Tongue (tissue), 2 donors: Measurements from ENCODE around the gene ZMIZ1. TPM values are rescaled to one million over a fixed set of nuclear protein-coding genes. Genes with fewer than 3 reads are reported as not detected.

Experiments used
- DNase-seq: peaks from one replicate; pipeline ENCODE4 v3.0.0-alpha.2; 2015
- total RNA-seq: library from RNA; depleted of rRNA; stranded (reverse); fragments of >200 nt; gene quantifications from one replicate; pipeline ENCODE4 v1.2.3, GENCODE V29; 2014

ZMIZ1 gene
- total RNA-seq, 1 donor from 2014 or later, result 31.6 TPM

DNA sequence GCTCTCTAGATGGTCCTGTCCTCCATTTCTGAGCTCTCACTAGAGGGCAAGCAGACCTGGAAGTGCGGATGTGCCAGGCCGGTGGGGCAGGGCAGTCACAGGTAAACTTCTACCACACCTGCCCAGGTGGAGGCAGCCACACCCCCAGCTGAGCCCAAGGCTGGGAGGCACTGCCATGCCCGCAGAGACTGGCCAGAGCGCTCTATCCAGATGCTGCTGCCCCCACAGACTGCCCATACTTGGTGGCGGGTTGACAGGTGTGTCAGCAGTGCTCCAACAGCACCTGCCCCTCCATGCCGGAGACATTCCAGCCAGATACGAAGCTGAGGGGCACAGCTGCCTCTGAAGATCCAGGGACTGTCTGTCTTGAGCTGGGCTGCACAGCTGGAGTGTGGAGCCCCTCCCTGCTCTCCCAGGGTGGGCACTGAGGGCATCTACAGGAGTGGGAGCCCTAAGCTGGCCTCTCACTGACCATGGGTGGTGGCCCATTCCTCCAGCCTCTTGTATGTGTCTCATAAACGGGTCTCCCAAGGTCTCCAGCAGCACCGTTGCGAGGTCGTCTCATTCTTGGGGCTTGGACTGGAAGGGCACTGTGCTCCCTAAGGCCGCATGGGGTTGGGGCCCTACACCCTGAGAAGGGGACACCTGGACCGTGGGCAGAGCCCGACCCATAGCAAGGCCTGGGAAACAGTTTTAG, 240.4 kb downstream of the ZMIZ1 start:
- DNase-seq, result peak; percentile 26

- peak; percentile 70 for DNase-seq
Measured at GRCh38 chr10:79310200-79310865, 241.6 kb downstream of the ZMIZ1 start.

DNA sequence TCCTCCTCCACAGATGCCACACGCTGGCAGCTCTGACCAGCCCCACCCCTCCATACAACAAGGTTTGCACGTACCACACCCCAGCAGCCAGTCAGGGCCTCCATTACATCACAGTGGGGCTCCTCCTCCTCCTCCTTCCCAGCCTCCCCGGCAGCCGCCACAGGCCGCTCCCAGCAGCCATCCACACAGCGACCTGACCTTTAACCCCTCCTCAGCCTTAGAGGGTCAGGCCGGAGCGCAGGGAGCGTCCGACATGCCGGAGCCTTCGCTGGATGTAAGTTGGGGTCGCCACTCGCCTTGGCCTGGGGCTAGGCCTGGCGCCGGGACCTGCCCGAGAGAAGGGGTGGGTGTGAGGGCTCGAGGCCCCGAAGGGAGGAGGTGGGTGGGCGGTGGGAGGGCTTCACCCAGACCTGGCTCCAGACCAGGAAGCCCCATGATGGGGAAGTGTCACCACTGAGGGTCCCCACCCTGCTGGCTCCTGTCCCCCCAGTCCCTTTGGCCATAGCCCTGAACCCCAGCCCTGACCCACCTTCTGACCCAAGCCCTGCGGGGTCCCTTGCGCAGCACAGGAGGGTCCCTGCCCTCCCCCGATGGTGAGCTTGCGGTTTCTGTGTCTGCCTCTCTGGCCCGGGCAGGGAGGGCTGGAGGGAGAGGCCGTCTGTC, 242.3 kb downstream of the ZMIZ1 start:
- peak; percentile 27 for DNase-seq

GRCh38 chr10:79311581-79312407, 243.0 kb downstream of the ZMIZ1 start:
- no peak for DNase-seq

DNA sequence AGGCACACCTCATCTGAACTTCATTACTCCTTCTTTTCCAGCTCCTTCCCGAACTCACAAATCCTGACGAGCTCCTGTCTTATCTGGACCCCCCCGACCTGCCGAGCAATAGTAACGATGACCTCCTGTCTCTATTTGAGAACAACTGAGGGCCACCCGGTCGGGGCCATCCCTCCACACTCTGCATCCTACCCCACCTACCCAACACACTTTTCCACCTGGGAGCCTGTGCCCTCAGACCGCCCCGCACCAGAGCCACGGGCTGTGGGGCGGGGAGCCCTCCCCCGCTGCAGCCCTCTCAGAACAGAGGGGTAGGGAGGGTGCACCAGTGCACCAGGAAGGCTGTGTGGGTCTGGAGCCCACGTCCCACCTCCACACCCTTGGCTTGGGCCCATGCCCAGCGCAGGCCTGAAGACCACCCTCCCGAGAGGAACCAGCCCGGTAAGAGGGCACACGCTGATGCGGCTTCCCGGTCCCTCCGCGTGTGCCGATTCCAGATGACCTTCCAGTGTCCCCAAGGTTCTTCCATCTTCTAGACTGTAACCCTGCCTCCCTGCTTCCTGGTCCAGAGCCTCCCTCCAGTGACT, 243.9 kb downstream of the ZMIZ1 start:
- DNase-seq, result no peak

GRCh38 chr10:79313320-79313719, 244.6 kb downstream of the ZMIZ1 start:
- no peak for DNase-seq

- DNase-seq, result no peak
Measured at GRCh38 chr10:79313911-79314439, 245.2 kb downstream of the ZMIZ1 start.

- no peak for DNase-seq
Measured at GRCh38 chr10:79314761-79315601, 246.2 kb downstream of the ZMIZ1 start.

- no peak for DNase-seq
Measured at GRCh38 chr10:79315602-79315920, 246.8 kb downstream of the ZMIZ1 start.

DNA sequence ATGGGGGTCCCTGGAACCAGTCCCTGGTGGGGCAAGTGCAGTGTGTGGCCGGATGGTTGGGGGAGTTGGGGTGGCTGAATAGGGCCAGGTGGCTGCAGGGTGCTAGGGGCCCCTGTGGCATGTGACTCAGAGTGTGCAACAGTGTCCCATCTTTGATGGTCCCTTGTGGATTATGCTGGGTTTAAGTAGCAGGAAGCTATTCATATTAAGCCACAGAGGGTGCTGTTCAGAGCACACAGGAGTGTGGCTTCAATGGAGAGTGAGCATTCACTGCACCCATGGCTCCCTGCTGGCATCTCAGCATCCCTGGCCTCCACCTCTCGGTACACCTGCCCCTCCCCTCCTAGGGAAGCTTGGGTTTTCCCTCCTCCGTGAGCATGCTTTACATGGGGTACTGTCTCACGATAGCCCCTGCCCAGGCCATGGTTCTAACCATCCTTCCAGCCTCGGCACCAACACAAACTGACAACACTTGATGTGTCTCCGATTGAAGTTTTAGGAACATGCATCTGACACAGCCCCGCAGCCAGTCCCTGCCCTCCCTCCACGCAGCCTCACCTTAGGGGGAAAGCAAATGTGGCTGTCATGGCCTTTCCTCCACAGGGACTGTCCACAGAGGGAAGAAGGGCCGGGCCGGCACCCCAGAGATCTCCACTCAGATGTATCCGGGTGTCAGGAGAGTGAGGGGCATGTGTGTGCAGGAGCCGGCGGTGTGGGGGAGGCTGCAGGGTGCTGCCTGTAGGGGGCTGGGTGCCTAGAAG, 248.1 kb downstream of the ZMIZ1 start:
- no peak for DNase-seq

GRCh38 chr10:79318369-79318768, 249.6 kb downstream of the ZMIZ1 start:
- no peak for DNase-seq

DNA sequence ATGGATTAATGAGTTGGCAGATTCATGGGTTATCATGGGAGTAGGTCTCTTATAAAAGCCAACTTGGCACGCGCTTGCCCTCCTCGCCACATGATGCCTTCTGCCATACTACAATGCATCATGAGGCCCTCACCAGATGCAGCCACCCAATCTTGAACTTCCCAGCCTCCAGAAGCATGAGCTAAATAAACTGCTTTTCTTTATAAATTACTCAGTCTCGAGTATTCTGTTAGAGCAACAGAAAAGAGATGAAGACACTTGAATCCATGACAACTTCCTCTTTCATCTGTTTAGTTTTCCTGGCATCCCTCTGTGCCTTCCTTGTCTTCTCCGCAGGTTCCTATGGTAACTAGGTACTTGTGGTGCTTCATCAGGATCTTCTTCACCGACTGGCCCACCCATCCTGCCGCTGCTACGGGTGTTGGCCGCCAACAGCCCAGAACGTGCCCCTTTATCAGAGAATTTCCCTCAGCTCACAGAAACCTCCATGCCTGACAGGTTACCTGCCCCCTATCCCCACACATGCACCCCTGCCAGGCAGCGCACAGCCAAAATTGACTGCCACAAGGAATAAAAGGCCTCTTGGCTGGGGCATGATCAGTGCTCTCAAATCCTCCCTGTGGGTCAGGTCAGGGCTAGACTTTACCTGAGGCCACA, 250.5 kb downstream of the ZMIZ1 start:
- DNase-seq, result no peak

DNA sequence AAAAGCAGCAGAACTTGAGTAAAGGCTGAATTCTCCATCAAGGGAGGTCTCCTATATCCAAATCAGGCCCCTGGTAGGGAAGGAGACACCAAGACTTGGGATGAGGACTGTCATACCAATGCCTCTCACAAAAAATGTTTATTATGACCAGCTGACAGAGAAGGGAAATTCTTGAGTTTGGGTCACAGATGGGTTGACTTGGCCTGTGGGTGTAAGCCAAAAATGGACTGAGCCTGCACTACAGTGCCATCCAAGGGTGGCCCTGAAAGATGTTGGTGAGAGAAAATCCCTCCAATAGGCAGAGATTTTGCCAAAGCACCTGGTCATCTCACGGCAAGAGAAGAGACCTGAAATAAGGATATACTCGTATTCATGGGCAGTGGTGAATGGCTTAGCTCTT, 251.6 kb downstream of the ZMIZ1 start:
- no peak for DNase-seq

- no peak for DNase-seq
Measured at GRCh38 chr10:79320820-79321493, 252.2 kb downstream of the ZMIZ1 start.

DNA sequence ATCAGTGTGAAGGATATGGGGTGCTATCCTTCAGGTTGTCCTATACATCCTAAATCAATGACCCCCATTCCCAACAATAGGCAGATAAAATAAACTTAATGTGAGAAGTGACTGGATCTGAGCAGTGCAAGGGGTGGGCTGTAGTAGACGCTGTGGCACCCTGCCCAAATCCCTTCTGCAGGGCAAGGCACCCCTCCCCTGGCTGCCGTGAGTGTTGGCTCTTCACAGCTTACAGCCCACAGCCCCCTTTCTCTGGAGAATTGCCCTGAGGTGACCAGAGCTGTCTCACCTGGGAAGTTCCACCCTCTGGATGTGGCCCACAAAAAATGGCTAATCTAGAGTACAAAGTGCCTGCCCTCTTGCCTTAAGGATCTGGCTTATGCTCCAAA, 252.7 kb downstream of the ZMIZ1 start:
- DNase-seq, result no peak

DNA sequence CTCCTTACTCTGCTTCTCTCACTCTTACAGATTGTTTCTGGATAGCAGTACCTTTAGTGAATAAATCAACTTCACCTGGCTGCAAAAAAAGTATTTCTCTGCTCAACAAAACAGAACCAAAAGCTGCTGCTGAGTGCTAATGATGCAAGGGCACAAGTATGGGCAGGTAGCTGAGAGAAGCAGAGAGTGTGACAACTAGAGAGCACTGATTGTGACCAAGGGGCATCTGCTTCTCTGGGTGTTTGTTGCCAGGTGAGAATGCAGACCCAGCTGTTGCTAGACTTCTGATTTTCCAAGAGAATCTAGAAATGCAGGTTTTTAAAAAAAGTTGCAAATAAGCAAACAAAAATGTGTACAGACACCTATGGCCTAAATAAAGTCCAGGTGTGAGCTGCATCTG, 253.2 kb downstream of the ZMIZ1 start:
- DNase-seq, result no peak

GRCh38 chr10:79322616-79323543, 254.1 kb downstream of the ZMIZ1 start:
- DNase-seq, result peak; percentile 61

- no peak for DNase-seq
Measured at GRCh38 chr10:79323602-79324001, 254.8 kb downstream of the ZMIZ1 start.
